Heart right ventricle (tissue), 16 donors: Measurements from ENCODE around the gene CCR5AS.

Source experiments
- ATAC-seq, 8 donors: fragments of 200-7000 bp; cut with Tn5 transposase; one replicate each; pipeline ENCODE4 v1.9.1; 2020; ENCODE audit warnings: mild to moderate bottlenecking in 8 of 8, moderate library complexity in 8 of 8, moderate number of reproducible peaks in 1 of 8
- DNase-seq, 2 donors: peaks; one replicate each; pipeline ENCODE4 v3.0.0-alpha.2; 2020
- H3K27ac ChIP-seq, 10 donors: fragments of 200-600 bp; sonication (generic) in 2 of 10; one replicate each; pipeline versions ENCODE4 v1.5.0 to v1.8.0; 2020 to 2022; ENCODE audit warnings: mild to moderate bottlenecking in 3 of 10
- H3K27me3 ChIP-seq, 7 donors: fragments of 200-600 bp; one replicate each; pipeline ENCODE4 v1.8.0; 2021 to 2022; ENCODE audit warnings: mild to moderate bottlenecking in 2 of 7
- H3K36me3 ChIP-seq, 9 donors: fragments of 200-600 bp; sonication (generic) in 1 of 9; one replicate each; pipeline versions ENCODE4 v1.5.0 to v1.8.0; 2020 to 2022; ENCODE audit warnings: mild to moderate bottlenecking in 2 of 9
- H3K4me1 ChIP-seq, 9 donors: fragments of 200-600 bp; sonication (generic) in 1 of 9; one replicate each; pipeline versions ENCODE4 v1.5.0 to v1.8.0; 2020 to 2022; ENCODE audit warnings: mild to moderate bottlenecking in 4 of 9
- H3K4me3 ChIP-seq, 10 donors: fragments of 200-600 bp; sonication (generic) in 2 of 10; one replicate each; pipeline versions ENCODE4 v1.5.0 to v1.8.0; 2020 to 2022; ENCODE audit warnings: mild to moderate bottlenecking in 7 of 10, moderate library complexity in 2 of 10
- H3K9me3 ChIP-seq, 11 donors: fragments of 200-600 bp in 10 of 11; sonication (generic) in 2 of 11; one replicate each; pipeline versions ENCODE4 v1.5.0 to v1.8.0; 2013 to 2022; ENCODE audit warnings: mild to moderate bottlenecking in 2 of 11, control low read depth in 1 of 11, moderate library complexity in 1 of 11
- CTCF ChIP-seq, 9 donors: fragments of 200-600 bp; sonication (generic) in 2 of 9; IDR thresholded peaks; one replicate each; pipeline versions ENCODE4 v1.5.0 to v1.8.0; 2021 to 2022; ENCODE audit warnings: antibody characterized with exemption in 9 of 9, mild to moderate bottlenecking in 5 of 9, moderate library complexity in 1 of 9
- WGBS, 2 donors: extraction: QIAGEN DNeasy Blood & Tissue Kit; methylation state at CpG; one replicate each; pipeline ENCODE4 v1.1.7; 2013; ENCODE audit warnings: inconsistent platforms in 1 of 2; 5-methylcytosine and 5-hydroxymethylcytosine counted together
- intact Hi-C, 10 donors: fragments of 100-400 bp; cut with DNase I; formaldehyde crosslinking; loops; one replicate each; pipeline versions ENCODE4 v1.11.1 to v1.14.2; 2022
- donor health status: Arrhythmogenic right ventricular cardiomyopathy.
- donor health status: ischemic (EF 13 %, LVEDD 7.1; RV severe dilation, severe dysfunction).
- donor health status: healthy with polysubstance abuse.
- donor health status: DM: no; HTN: yes; CAD: no.
- donor health status: DM: no; HTN: no; CAD: no.
- donor health status: ischemic (EF 25% LVEDD 6.9; RV normal size, moderate dysfunction).
- donor health status: ischemic (EF 25% LVEDD 5.7; RV mildly dilated, moderate dysfunction).
- donor health status: healthy.
- donor health status: DM: yes; HTN: yes; CAD: no.
- donor health status: Ischemic cardiomyopathy.
- donor health status: ischemic (EF 35%, LVEDD 5.7; RV mildly dilated, moderate dysfunction).
- donor health status: nonischemic (EF 11% LVEDD 7.7; RV severe dilation, severe dysfunction).
- donor health status: DM: yes; HTN: yes; CAD: no.
- donor health status: PGD.
- donor health status: ischemic (EF 29% LVEDD 5.4; RV normal size, mild dysfunction).
- donor health status: nonischemic (EF 23%, LVEDD 6.1; RV moderate dilation, normal function).

CCR5AS gene

GRCh38 chr3:46406788-46407611 is at the start of gene CCR5AS, which contains the start of gene CCRL2:
Gene CCR5AS, minus strand, starts transcription at chr3:46407066.
Gene CCRL2, plus strand, starts transcription at chr3:46407259. Its CDS starts 821 bp downstream, at chr3:46408080.
- H3K36me3 ChIP-seq, result peaks cover 0 to 11% (median 0%) of the 10 kb centered on the region in 9 donors
- peaks cover 0 to 70% (median 41%) of the 10 kb centered on the region in 9 donors for H3K4me1 ChIP-seq
- peak within 1 kb of the TSS; percentile 24 to 90 (median 76) for H3K27ac ChIP-seq
- 37 to 54% methylated on average over 20 of the region's 20 CpGs for WGBS, 2 donors
- DNase-seq (peak; percentile 33 to 85), ATAC-seq (peak; percentile 73 to 95 (median 86))
- TF ChIP-seq CTCF (IDR thresholded peaks at IDR 0.05), result no peak
- peak within 1 kb of the TSS in 9 of 10 donors; percentile 18 to 54 (median 42) for H3K4me3 ChIP-seq
- no peaks in the 10 kb centered on the region for H3K27me3 ChIP-seq
- intact Hi-C loops, result no loop called here
- H3K9me3 ChIP-seq, result no peaks in the 10 kb centered on the region

- no peak overlapping the region for H3K4me3 ChIP-seq
- intact Hi-C loops, result no loop called here
- H3K4me1 ChIP-seq, result no peaks in the 10 kb centered on the region
- DNase-seq (no peak), ATAC-seq (no peak)
- TF ChIP-seq CTCF (IDR thresholded peaks at IDR 0.05), result no peak
- H3K27me3 ChIP-seq, result peaks cover 0 to 3% (median 0%) of the 10 kb centered on the region in 7 donors
- H3K9me3 ChIP-seq, result no peaks in the 10 kb centered on the region
- peaks cover 0 to 38% (median 0%) of the 10 kb centered on the region in 9 donors for H3K36me3 ChIP-seq
- WGBS, 2 donors, result 92 to 97% methylated on average over 14 of the region's 14 CpGs
- no peak overlapping the region for H3K27ac ChIP-seq
Measured at GRCh38 chr3:46456118-46456517, 49.3 kb upstream of the CCR5AS start.

- WGBS, 2 donors, result 86 to 87% methylated on average over 21 of the region's 21 CpGs
- Histone ChIP-seq H3K4me3 (no peak overlapping the region), H3K27ac (no peak overlapping the region), H3K27me3 (peaks cover 0 to 8% (median 0%) of the 10 kb centered on the region in 7 donors), H3K4me1 (peaks cover 0 to 2% (median 0%) of the 10 kb centered on the region in 9 donors), H3K36me3 (peaks cover 0 to 43% (median 0%) of the 10 kb centered on the region in 9 donors), H3K9me3 (no peaks in the 10 kb centered on the region)
- DNase-seq (no peak), ATAC-seq (peak in 1 of 8 donors; percentile 60)
- intact Hi-C loops, result no loop called here
- no peak for TF ChIP-seq CTCF (IDR thresholded peaks at IDR 0.05)
Measured at GRCh38 chr3:46455231-46456115, 48.6 kb upstream of the CCR5AS start.

GRCh38 chr3:46454606-46455005 is 47.7 kb upstream of the CCR5AS start:
- H3K9me3 ChIP-seq, result no peaks in the 10 kb centered on the region
- no peak overlapping the region for H3K27ac ChIP-seq
- H3K4me1 ChIP-seq, result peaks cover 0 to 8% (median 0%) of the 10 kb centered on the region in 9 donors
- DNase-seq (no peak), ATAC-seq (no peak)
- WGBS, 2 donors, result 83 to 87% methylated on average over 7 of the region's 7 CpGs
- intact Hi-C loops, result no loop called here
- peaks cover 0 to 43% (median 0%) of the 10 kb centered on the region in 9 donors for H3K36me3 ChIP-seq
- H3K27me3 ChIP-seq, result peaks cover 0 to 8% (median 0%) of the 10 kb centered on the region in 7 donors
- TF ChIP-seq CTCF (IDR thresholded peaks at IDR 0.05), result no peak
- H3K4me3 ChIP-seq, result no peak overlapping the region
